Osteoblast (primary cell): ENCODE measurements around the gene TMTC1. TPM values are rescaled to one million over a fixed set of nuclear protein-coding genes. Genes with fewer than 3 reads are reported as not detected.
A peak's percentile ranks its signal among the peaks of the same experiment; 100 is the strongest.

Experiments
- DNase-seq: peaks from one replicate; pipeline ENCODE4 v3.0.0; 2011; ENCODE audit warnings: low spot score, mixed read lengths; ENCODE audit not compliant: insufficient read length; ENCODE audit errors: missing footprints
- H2AFZ ChIP-seq: 2 replicates; pipeline ENCODE4 v1.6.0; 2011; ENCODE audit warnings: mild to moderate bottlenecking, low read length
- H3K27ac ChIP-seq: 2 replicates; pipeline ENCODE4 v1.5.1; 2011; ENCODE audit warnings: mild to moderate bottlenecking, low read depth, low read length, moderate library complexity
- H3K27me3 ChIP-seq: 2 replicates; pipeline ENCODE4 v1.6.0; 2012; ENCODE audit warnings: mild to moderate bottlenecking, control low read depth, inconsistent platforms, low read length, moderate library complexity; ENCODE audit not compliant: insufficient read depth
- H3K36me3 ChIP-seq: 2 replicates; pipeline ENCODE4 v1.5.1; 2011; ENCODE audit warnings: mild to moderate bottlenecking, low read length, control low read depth, moderate library complexity; ENCODE audit not compliant: insufficient read depth
- H3K4me1 ChIP-seq: 2 replicates; pipeline ENCODE4 v1.5.1; 2011; ENCODE audit warnings: mild to moderate bottlenecking, low read length, control low read depth, moderate library complexity; ENCODE audit not compliant: insufficient read depth
- H3K4me2 ChIP-seq: 2 replicates; pipeline ENCODE4 v1.6.0; 2011; ENCODE audit warnings: mild to moderate bottlenecking, low read length; ENCODE audit not compliant: insufficient read depth
- H3K4me3 ChIP-seq: fragments of 200-600 bp; sonication (generic); 3 replicates; pipeline ENCODE4 v1.5.1; 2012; ENCODE audit warnings: mild to moderate bottlenecking, low read length, inconsistent platforms; ENCODE audit not compliant: insufficient read depth
- H3K79me2 ChIP-seq: 2 replicates; pipeline ENCODE4 v1.6.0; 2012; ENCODE audit warnings: mild to moderate bottlenecking, low read length, control low read depth, inconsistent platforms; ENCODE audit not compliant: insufficient read depth
- H3K9me3 ChIP-seq: 2 replicates; pipeline ENCODE4 v1.5.1; 2011; ENCODE audit warnings: low read depth, low read length, control low read depth
- H4K20me1 ChIP-seq: 2 replicates; pipeline ENCODE4 v1.6.0; 2012; ENCODE audit warnings: mild to moderate bottlenecking, low read length, control low read depth; ENCODE audit not compliant: insufficient read depth
- CTCF ChIP-seq: IDR thresholded peaks from 2 replicates; pipeline ENCODE4 v1.5.1; 2011; ENCODE audit warnings: mild to moderate bottlenecking, low read depth, low read length, moderate library complexity; ENCODE audit errors: extremely low read depth
- total RNA-seq: library from RNA; depleted of rRNA; stranded (reverse); fragments of >200 nt; gene quantifications from 2 replicates; pipeline ENCODE4 v1.2.3, GENCODE V29; 2012

The TMTC1 gene
- total RNA-seq, 1 donor, result 50.3 TPM

- H3K36me3 ChIP-seq, result no peaks in the 10 kb centered on the region
- H3K9me3 ChIP-seq, result no peaks in the 10 kb centered on the region
- H3K27me3 ChIP-seq, result no peaks in the 10 kb centered on the region
- no peak overlapping the region for H3K4me3 ChIP-seq
- H3K4me2 ChIP-seq, result no peak overlapping the region
- H3K4me1 ChIP-seq, result peaks cover 15% of the 10 kb centered on the region
- no peak overlapping the region for H2AFZ ChIP-seq
- no peak overlapping the region for H3K27ac ChIP-seq
- no peaks in the 10 kb centered on the region for H4K20me1 ChIP-seq
- H3K79me2 ChIP-seq, result no peaks in the 10 kb centered on the region
- no peak for DNase-seq
- TF ChIP-seq CTCF, result no peak
These were observed 49.0 kb downstream of the TMTC1 start for GRCh38 chr12:29734734-29735133.

DNA sequence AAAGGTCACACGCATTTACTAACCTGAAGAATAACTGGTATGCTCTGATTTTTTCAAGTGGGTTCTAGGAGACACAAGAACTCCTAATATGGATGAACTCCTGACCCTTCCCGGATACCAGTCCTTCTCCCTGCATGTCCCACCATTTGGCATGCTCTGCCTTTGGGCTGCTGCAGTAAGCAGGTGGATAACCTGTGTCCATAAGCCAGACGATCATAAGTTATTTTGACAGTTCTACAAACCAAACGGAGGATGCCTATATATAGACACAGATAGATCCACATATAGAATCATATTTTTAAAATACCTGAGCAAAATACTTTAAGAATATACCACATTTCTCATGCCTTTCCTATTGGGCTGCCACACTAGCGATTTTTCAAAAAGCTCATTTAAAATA, 49.4 kb downstream of the TMTC1 start:
- Histone ChIP-seq H3K4me2 (no peak overlapping the region), H3K4me1 (peaks cover 11% of the 10 kb centered on the region), H3K79me2 (no peaks in the 10 kb centered on the region), H3K9me3 (no peaks in the 10 kb centered on the region), H4K20me1 (no peaks in the 10 kb centered on the region), H3K27me3 (no peaks in the 10 kb centered on the region), H3K4me3 (no peak overlapping the region), H3K27ac (no peak overlapping the region), H2AFZ (no peak overlapping the region), H3K36me3 (no peaks in the 10 kb centered on the region)
- TF ChIP-seq CTCF, result no peak
- DNase-seq, result no peak

DNA sequence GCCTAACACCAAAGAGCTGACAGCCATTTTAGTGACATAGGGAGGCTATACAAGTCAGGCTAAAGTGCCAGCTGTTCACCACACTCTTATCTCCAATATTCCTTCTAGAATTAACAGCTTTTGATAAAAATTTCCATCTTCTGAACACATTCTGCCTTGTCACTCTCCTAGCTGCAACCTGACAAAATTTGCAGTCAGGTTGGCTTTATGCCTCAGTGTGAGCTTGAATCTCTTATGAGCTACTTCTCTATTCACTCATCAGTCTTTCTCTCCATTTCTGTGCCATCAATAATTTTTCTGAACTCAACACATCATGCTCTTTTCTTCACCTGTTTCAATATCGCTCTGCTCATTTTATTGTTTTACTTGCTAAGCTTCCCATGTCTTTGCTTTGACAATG, 50.2 kb downstream of the TMTC1 start:
- DNase-seq, result no peak
- Histone ChIP-seq H3K4me3 (no peak overlapping the region), H3K9me3 (no peaks in the 10 kb centered on the region), H3K36me3 (no peaks in the 10 kb centered on the region), H3K4me2 (no peak overlapping the region), H4K20me1 (no peaks in the 10 kb centered on the region), H3K27ac (no peak overlapping the region), H3K27me3 (no peaks in the 10 kb centered on the region), H2AFZ (no peak overlapping the region), H3K4me1 (peaks cover 7% of the 10 kb centered on the region), H3K79me2 (no peaks in the 10 kb centered on the region)
- no peak for TF ChIP-seq CTCF

DNA sequence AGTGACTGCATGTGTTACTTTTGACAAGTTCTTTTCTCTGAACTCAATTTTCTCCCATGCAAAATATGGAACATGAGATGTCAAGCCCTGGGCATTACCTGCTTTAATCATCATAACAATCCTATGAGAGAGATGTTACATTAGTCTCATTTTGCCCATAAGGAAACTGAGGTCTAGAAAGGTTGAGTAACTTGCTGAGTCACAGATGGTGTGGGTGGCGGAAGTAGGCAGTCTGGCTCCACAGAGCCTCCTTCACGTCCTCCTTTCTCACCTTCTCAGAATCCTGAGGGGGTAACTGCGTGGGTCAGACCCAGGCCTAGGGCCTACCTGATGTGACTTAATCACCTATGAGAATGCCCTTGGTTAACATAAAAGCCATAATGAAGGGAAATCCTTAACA, 50.7 kb downstream of the TMTC1 start:
- Histone ChIP-seq H3K27me3 (no peaks in the 10 kb centered on the region), H4K20me1 (no peaks in the 10 kb centered on the region), H3K4me3 (no peak overlapping the region), H3K9me3 (no peaks in the 10 kb centered on the region), H3K4me2 (no peak overlapping the region), H2AFZ (peak overlapping the region; percentile 25), H3K4me1 (peaks cover 7% of the 10 kb centered on the region), H3K79me2 (no peaks in the 10 kb centered on the region), H3K27ac (peak overlapping the region; percentile 5), H3K36me3 (no peaks in the 10 kb centered on the region)
- no peak for DNase-seq
- no peak for TF ChIP-seq CTCF
